ENCODE data around the gene PDE6G.
"Not testable (repeated sequence)": the region's sequence is repeated elsewhere in the genome, so short reads cannot be mapped to it uniquely, and the experiment has no call there.

PDE6G gene

GRCh38 chr17:81635431-81635830 lies 20.9 kb downstream of the PDE6G start:
- DNase-seq (ENCODE audit: low read depth in 2 of 2): no peak

- no peak for DNase-seq (ENCODE audit: low read depth in 2 of 2)
Measured at GRCh38 chr17:81631482-81631881, 24.9 kb downstream of the PDE6G start.

- no peak for DNase-seq (ENCODE audit: low read depth in 2 of 2)
Measured at GRCh38 chr17:81630274-81630673, 26.1 kb downstream of the PDE6G start.

GRCh38 chr17:81621494-81622130 lies 34.7 kb downstream of the PDE6G start:
- no peak for DNase-seq (ENCODE audit: low read depth in 2 of 2)

GRCh38 chr17:81618307-81618706 lies 38.0 kb downstream of the PDE6G start:
- DNase-seq (ENCODE audit: low read depth in 2 of 2): not testable (repeated sequence)

- DNase-seq (ENCODE audit: low read depth in 2 of 2): no peak
Measured at GRCh38 chr17:81616877-81617276, 39.5 kb downstream of the PDE6G start.

- no peak for DNase-seq (ENCODE audit: low read depth in 2 of 2)
Measured at GRCh38 chr17:81615401-81615930, 40.9 kb downstream of the PDE6G start.

GRCh38 chr17:81612172-81612970 lies 44.0 kb downstream of the PDE6G start:
- DNase-seq (ENCODE audit: low read depth in 2 of 2): no peak

- no peak for DNase-seq (ENCODE audit: low read depth in 2 of 2)
Measured at GRCh38 chr17:81609541-81610311, 46.6 kb downstream of the PDE6G start.

- DNase-seq (ENCODE audit: low read depth in 2 of 2): no peak
Measured at GRCh38 chr17:81608605-81609004, 47.7 kb downstream of the PDE6G start.

- DNase-seq (ENCODE audit: low read depth in 2 of 2): no peak
Measured at GRCh38 chr17:81608082-81608481, 48.3 kb downstream of the PDE6G start.

- no peak for DNase-seq (ENCODE audit: low read depth in 2 of 2)
Measured at GRCh38 chr17:81607431-81607830, 48.9 kb downstream of the PDE6G start.

GRCh38 chr17:81603846-81604610 lies 52.3 kb downstream of the PDE6G start:
- DNase-seq (ENCODE audit: low read depth in 2 of 2): no peak

- DNase-seq (ENCODE audit: low read depth in 2 of 2): peak; percentile 9 to 11
Measured at GRCh38 chr17:81601525-81602120, 54.7 kb downstream of the PDE6G start.
